ENCODE data around the gene PRAMEF13.
"Not testable (repeated sequence)": the region's sequence is repeated elsewhere in the genome, so short reads cannot be mapped to it uniquely, and the experiment has no call there.

DNA sequence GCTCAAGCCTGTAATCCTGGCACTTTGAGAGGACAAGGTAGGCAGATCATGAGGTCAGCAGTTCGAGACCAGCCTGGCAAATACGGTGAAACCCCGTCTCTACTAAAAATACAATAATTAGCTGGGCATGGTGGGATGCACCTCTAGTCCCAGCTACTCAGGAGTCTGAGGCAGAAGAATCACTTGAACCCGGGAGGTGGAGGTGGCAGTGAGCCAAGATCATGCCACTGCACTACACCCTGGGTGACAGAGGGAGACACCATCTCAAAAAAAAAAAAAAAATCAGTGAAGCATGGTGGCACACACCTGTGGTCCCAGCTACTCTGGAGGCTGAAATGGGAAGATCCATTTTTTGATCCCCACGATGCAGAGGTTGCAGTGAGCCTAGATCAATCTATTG is 28.9 kb upstream of the PRAMEF13 start:
- not testable (repeated sequence) for TF ChIP-seq EZH2phosphoT487 (IDR thresholded peaks at IDR 0.05; ENCODE audit: low read depth)
- TF ChIP-seq, protein P1, sequence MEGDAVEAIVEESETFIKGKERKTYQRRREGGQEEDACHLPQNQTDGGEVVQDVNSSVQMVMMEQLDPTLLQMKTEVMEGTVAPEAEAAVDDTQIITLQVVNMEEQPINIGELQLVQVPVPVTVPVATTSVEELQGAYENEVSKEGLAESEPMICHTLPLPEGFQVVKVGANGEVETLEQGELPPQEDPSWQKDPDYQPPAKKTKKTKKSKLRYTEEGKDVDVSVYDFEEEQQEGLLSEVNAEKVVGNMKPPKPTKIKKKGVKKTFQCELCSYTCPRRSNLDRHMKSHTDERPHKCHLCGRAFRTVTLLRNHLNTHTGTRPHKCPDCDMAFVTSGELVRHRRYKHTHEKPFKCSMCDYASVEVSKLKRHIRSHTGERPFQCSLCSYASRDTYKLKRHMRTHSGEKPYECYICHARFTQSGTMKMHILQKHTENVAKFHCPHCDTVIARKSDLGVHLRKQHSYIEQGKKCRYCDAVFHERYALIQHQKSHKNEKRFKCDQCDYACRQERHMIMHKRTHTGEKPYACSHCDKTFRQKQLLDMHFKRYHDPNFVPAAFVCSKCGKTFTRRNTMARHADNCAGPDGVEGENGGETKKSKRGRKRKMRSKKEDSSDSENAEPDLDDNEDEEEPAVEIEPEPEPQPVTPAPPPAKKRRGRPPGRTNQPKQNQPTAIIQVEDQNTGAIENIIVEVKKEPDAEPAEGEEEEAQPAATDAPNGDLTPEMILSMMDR (IDR thresholded peaks at IDR 0.05; ENCODE audit: low read depth, low read length) = not testable (repeated sequence)

Data from OCI-LY3 (cell line).